ENCODE results near the gene SUGCT. TPM values are rescaled to one million over a fixed set of nuclear protein-coding genes. Genes with fewer than 3 reads are reported as not detected.
A peak's percentile ranks its signal among the peaks of the same experiment; 100 is the strongest.

Gene SUGCT
- polyA plus RNA-seq, 1 of the 3 experiments (the other 2 are of a cell fraction) = 53.7 TPM

DNA sequence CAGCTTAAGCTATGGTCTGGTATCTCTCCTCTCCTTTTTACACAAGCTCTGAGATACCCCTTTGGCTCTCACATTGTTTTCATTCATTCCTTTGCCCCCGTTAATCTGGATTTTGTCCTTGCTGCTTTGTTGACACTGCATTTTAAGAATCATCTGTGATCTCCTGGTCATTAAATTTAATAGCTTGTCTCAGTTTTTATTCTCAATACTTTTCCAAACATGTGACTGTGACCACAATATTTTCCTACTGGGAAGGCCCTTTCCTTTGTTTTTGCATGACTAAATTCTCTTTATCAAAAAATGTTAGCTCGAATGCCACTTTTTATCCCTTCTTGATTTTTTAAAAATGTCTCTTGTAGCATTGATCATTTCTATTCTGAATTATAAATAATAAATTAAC, 171.2 kb downstream of the SUGCT start (continued):
- TF ChIP-seq, protein P1, sequence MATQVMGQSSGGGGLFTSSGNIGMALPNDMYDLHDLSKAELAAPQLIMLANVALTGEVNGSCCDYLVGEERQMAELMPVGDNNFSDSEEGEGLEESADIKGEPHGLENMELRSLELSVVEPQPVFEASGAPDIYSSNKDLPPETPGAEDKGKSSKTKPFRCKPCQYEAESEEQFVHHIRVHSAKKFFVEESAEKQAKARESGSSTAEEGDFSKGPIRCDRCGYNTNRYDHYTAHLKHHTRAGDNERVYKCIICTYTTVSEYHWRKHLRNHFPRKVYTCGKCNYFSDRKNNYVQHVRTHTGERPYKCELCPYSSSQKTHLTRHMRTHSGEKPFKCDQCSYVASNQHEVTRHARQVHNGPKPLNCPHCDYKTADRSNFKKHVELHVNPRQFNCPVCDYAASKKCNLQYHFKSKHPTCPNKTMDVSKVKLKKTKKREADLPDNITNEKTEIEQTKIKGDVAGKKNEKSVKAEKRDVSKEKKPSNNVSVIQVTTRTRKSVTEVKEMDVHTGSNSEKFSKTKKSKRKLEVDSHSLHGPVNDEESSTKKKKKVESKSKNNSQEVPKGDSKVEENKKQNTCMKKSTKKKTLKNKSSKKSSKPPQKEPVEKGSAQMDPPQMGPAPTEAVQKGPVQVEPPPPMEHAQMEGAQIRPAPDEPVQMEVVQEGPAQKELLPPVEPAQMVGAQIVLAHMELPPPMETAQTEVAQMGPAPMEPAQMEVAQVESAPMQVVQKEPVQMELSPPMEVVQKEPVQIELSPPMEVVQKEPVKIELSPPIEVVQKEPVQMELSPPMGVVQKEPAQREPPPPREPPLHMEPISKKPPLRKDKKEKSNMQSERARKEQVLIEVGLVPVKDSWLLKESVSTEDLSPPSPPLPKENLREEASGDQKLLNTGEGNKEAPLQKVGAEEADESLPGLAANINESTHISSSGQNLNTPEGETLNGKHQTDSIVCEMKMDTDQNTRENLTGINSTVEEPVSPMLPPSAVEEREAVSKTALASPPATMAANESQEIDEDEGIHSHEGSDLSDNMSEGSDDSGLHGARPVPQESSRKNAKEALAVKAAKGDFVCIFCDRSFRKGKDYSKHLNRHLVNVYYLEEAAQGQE (IDR thresholded peaks at IDR 0.05; ENCODE audit: low read depth, low read length) = no peak
- TF ChIP-seq SMC3 (IDR thresholded peaks at IDR 0.05; ENCODE audit: low read depth, low read length) (no peak), RCOR1 (IDR thresholded peaks at IDR 0.05; ENCODE audit: low read length) (no peak), MXI1 (IDR thresholded peaks at IDR 0.05; ENCODE audit: low read depth, low read length) (no peak), RAD21 (IDR thresholded peaks at IDR 0.05; ENCODE audit: low read length) (no peak)

GRCh38 chr7:40306596-40306995, 171.8 kb downstream of the SUGCT start:
- Histone ChIP-seq H3K4me1 (ENCODE audit: control insufficient read depth in 1 of 2, insufficient read depth in 2 of 2, low read depth in 1 of 2, low read length in 1 of 2) (peaks cover 0 to 31% of the 10 kb centered on the region in 2 experiments; a peak in 3 of 4 replicates), H3K4me3 (ENCODE audit: low read depth in 2 of 2, low read length in 1 of 2) (no peak overlapping the region), H3K4me2 (no peak overlapping the region), H3K36me3 (replicated peaks in 1 of 2; ENCODE audit: control insufficient read depth in 1 of 2, insufficient read depth in 2 of 2, low read length in 1 of 2) (no peaks in the 10 kb centered on the region), H3K9ac (peak overlapping the region; percentile 9; the same call in 1 of the 2 replicates), H3F3A (replicated peaks; ENCODE audit: insufficient read depth) (peaks cover 47% of the 10 kb centered on the region), H3K9me3 (no peaks in the 10 kb centered on the region), H3K27me3 (ENCODE audit: insufficient read depth) (no peaks in the 10 kb centered on the region), H3K79me2 (ENCODE audit: insufficient read depth) (no peaks in the 10 kb centered on the region), H2AFZ (ENCODE audit: low read depth) (no peak overlapping the region), H3K9me2 (no peaks in the 10 kb centered on the region), H3K27ac (ENCODE audit: low read depth in 2 of 2, low read length in 1 of 2) (peak overlapping the region; percentile 12 to 76; a peak in 3 of 4 replicates), H4K20me1 (ENCODE audit: insufficient read depth) (no peaks in the 10 kb centered on the region)
- no peak for DNase-seq
- CTCF ChIA-PET = no interaction called here
- TF ChIP-seq, protein P1 (IDR thresholded peaks at IDR 0.05; ENCODE audit: low read depth, low read length) = no peak
- TF ChIP-seq CHD2 (IDR thresholded peaks at IDR 0.05; ENCODE audit: low read length, partially characterized antibody) (no peak), TEAD4 (IDR thresholded peaks at IDR 0.05; ENCODE audit: borderline replicate concordance, insufficient read depth) (no peak), ELF1 (IDR thresholded peaks at IDR 0.05) (no peak), RXRA (IDR thresholded peaks at IDR 0.05; ENCODE audit: borderline replicate concordance, low read depth) (peak; percentile 14; the same call in 1 of the 2 replicates), PBX3 (IDR thresholded peaks at IDR 0.05) (peak; percentile 51)
- TF ChIP-seq, protein P2, sequence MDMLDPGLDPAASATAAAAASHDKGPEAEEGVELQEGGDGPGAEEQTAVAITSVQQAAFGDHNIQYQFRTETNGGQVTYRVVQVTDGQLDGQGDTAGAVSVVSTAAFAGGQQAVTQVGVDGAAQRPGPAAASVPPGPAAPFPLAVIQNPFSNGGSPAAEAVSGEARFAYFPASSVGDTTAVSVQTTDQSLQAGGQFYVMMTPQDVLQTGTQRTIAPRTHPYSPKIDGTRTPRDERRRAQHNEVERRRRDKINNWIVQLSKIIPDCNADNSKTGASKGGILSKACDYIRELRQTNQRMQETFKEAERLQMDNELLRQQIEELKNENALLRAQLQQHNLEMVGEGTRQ (IDR thresholded peaks at IDR 0.05; ENCODE audit: borderline replicate concordance, low read depth, low read length) = no peak
- POLR2A ChIA-PET = no interaction called here

All from SK-N-SH (cell line).